HG03103 (cell line): ENCODE results near the gene DDX4.
"Not testable (repeated sequence)": the region's sequence is repeated elsewhere in the genome, so short reads cannot be mapped to it uniquely, and the experiment has no call there.

Experiments used
- ATAC-seq: cut with Tn5 transposase; IDR thresholded peaks from one replicate; pipeline ENCODE4 v1.9.1; 2021; ENCODE audit warnings: low read depth; ENCODE audit not compliant: unreplicated experiment

The DDX4 gene

GRCh38 chr5:55720188-55720703 lies 17.6 kb upstream of the DDX4 start:
- ATAC-seq, result no peak

- no peak for ATAC-seq
Observed at GRCh38 chr5:55724281-55724680, 13.6 kb upstream of the DDX4 start.

- ATAC-seq, result no peak
Observed at GRCh38 chr5:55731848-55732247, 6.0 kb upstream of the DDX4 start.

GRCh38 chr5:55732585-55732984 lies 5.3 kb upstream of the DDX4 start:
- no peak for ATAC-seq

GRCh38 chr5:55734658-55735057 lies 3.2 kb upstream of the DDX4 start:
- no peak for ATAC-seq

GRCh38 chr5:55742778-55743177 lies 4.9 kb downstream of the DDX4 start:
- ATAC-seq, result no peak

- no peak for ATAC-seq
Observed at GRCh38 chr5:55747778-55748318, 10.0 kb downstream of the DDX4 start.

- no peak for ATAC-seq
Observed at GRCh38 chr5:55749387-55749786, 11.5 kb downstream of the DDX4 start.

- ATAC-seq, result no peak
Observed at GRCh38 chr5:55750063-55750462, 12.2 kb downstream of the DDX4 start.

- no peak for ATAC-seq
Observed at GRCh38 chr5:55750499-55750898, 12.6 kb downstream of the DDX4 start.

- ATAC-seq, result no peak
Observed at GRCh38 chr5:55758231-55758630, 20.4 kb downstream of the DDX4 start.

- ATAC-seq, result no peak
Observed at GRCh38 chr5:55758714-55759113, 20.9 kb downstream of the DDX4 start.

- ATAC-seq, result not testable (repeated sequence)
Observed at GRCh38 chr5:55761721-55762120, 23.9 kb downstream of the DDX4 start.

- ATAC-seq, result no peak
Observed at GRCh38 chr5:55763746-55764420, 26.0 kb downstream of the DDX4 start.

- ATAC-seq, result no peak
Observed at GRCh38 chr5:55768279-55768678, 30.4 kb downstream of the DDX4 start.

- ATAC-seq, result no peak
Observed at GRCh38 chr5:55771175-55771655, 33.4 kb downstream of the DDX4 start.

- ATAC-seq, result no peak
Observed at GRCh38 chr5:55773057-55773456, 35.2 kb downstream of the DDX4 start.

GRCh38 chr5:55777332-55777731 lies 39.5 kb downstream of the DDX4 start:
- ATAC-seq, result no peak

- ATAC-seq, result no peak
Observed at GRCh38 chr5:55800924-55801323, 63.1 kb downstream of the DDX4 start.

GRCh38 chr5:55808814-55809213 lies 71.0 kb downstream of the DDX4 start:
- ATAC-seq, result not testable (repeated sequence)

GRCh38 chr5:55815939-55816338 lies 78.1 kb downstream of the DDX4 start:
- ATAC-seq, result not testable (repeated sequence)

GRCh38 chr5:55816342-55816741 lies 78.5 kb downstream of the DDX4 start:
- no peak for ATAC-seq
